Measurements from ENCODE around the gene RAB11FIP3.

- TF ChIP-seq, protein P1, sequence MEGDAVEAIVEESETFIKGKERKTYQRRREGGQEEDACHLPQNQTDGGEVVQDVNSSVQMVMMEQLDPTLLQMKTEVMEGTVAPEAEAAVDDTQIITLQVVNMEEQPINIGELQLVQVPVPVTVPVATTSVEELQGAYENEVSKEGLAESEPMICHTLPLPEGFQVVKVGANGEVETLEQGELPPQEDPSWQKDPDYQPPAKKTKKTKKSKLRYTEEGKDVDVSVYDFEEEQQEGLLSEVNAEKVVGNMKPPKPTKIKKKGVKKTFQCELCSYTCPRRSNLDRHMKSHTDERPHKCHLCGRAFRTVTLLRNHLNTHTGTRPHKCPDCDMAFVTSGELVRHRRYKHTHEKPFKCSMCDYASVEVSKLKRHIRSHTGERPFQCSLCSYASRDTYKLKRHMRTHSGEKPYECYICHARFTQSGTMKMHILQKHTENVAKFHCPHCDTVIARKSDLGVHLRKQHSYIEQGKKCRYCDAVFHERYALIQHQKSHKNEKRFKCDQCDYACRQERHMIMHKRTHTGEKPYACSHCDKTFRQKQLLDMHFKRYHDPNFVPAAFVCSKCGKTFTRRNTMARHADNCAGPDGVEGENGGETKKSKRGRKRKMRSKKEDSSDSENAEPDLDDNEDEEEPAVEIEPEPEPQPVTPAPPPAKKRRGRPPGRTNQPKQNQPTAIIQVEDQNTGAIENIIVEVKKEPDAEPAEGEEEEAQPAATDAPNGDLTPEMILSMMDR (IDR thresholded peaks at IDR 0.05; ENCODE audit: low read depth, low read length): no peak
- no peak for TF ChIP-seq EZH2phosphoT487 (IDR thresholded peaks at IDR 0.05; ENCODE audit: low read depth)
Measured at GRCh38 chr16:381012-381788, 44.2 kb upstream of the RAB11FIP3 start.
